ENCODE measurements around the gene MXD4.
"Not testable (repeated sequence)": the region's sequence is repeated elsewhere in the genome, so short reads cannot be mapped to it uniquely, and the experiment has no call there.

Gene MXD4

GRCh38 chr4:2291705-2292645 is 30.1 kb upstream of the MXD4 start:
- no peak for DNase-seq

- no peak for DNase-seq
These were observed 29.2 kb upstream of the MXD4 start for GRCh38 chr4:2290974-2291704.

GRCh38 chr4:2290488-2290887 is 28.6 kb upstream of the MXD4 start:
- DNase-seq, result no peak

GRCh38 chr4:2289955-2290333 is 28.0 kb upstream of the MXD4 start:
- DNase-seq, result no peak

GRCh38 chr4:2289311-2289954 is 27.5 kb upstream of the MXD4 start:
- no peak for DNase-seq

GRCh38 chr4:2288051-2288541 is 26.2 kb upstream of the MXD4 start:
- no peak for DNase-seq

GRCh38 chr4:2287594-2287915 is 25.6 kb upstream of the MXD4 start:
- no peak for DNase-seq

- no peak for DNase-seq
These were observed 25.1 kb upstream of the MXD4 start for GRCh38 chr4:2286904-2287593.

- DNase-seq, result no peak
These were observed 23.9 kb upstream of the MXD4 start for GRCh38 chr4:2285613-2286381.

GRCh38 chr4:2284934-2285612 is 23.2 kb upstream of the MXD4 start:
- peak; percentile 65 for DNase-seq

GRCh38 chr4:2284161-2284933 is 22.4 kb upstream of the MXD4 start:
- DNase-seq, result no peak

- DNase-seq, result no peak
These were observed 21.3 kb upstream of the MXD4 start for GRCh38 chr4:2283199-2283711.

- DNase-seq, result no peak
These were observed 19.9 kb upstream of the MXD4 start for GRCh38 chr4:2281575-2282343.

- DNase-seq, result no peak
These were observed 18.8 kb upstream of the MXD4 start for GRCh38 chr4:2280531-2281300.

GRCh38 chr4:2277956-2278355 is 16.0 kb upstream of the MXD4 start:
- no peak for DNase-seq

GRCh38 chr4:2276581-2277325 is 14.8 kb upstream of the MXD4 start:
- DNase-seq, result no peak

GRCh38 chr4:2275546-2276251 is 13.8 kb upstream of the MXD4 start:
- no peak for DNase-seq

GRCh38 chr4:2275044-2275397 is 13.1 kb upstream of the MXD4 start:
- DNase-seq, result not testable (repeated sequence)
